WTC11 (cell line): ENCODE data around the gene ETV3. TPM values are rescaled to one million over a fixed set of nuclear protein-coding genes. Genes with fewer than 3 reads are reported as not detected.

ENCODE experiments used
- ATAC-seq: fragments of 200-7000 bp; cut with Tn5 transposase; 2 replicates; pipeline ENCODE4 v1.10.0; 2021; ENCODE audit warnings: mild to moderate bottlenecking, moderate library complexity
- CTCF ChIA-PET: fragments of 300-600 bp; sonication (Branson Sonifier 250); formaldehyde crosslinking; loops from one replicate; lab custom pipeline; 2021; ENCODE audit warnings: antibody characterized with exemption; lab: Charles Lee
- POLR2A ChIA-PET: fragments of 350-600 bp; sonication (Branson Sonifier 250); formaldehyde crosslinking; loops from one replicate; lab custom pipeline; 2021; ENCODE audit warnings: antibody characterized with exemption; lab: Charles Lee
- DNase-seq: peaks from one replicate; pipeline ENCODE4 v3.0.0; 2021; ENCODE audit warnings: low spot score
- H3K27ac Mint-ChIP-seq: 2 replicates; pipeline ENCODE4 v1.8.0; 2021; ENCODE audit warnings: mixed read lengths
- H3K27me3 Mint-ChIP-seq: 2 replicates; pipeline ENCODE4 v1.8.0; 2021; ENCODE audit warnings: low read depth, mild to moderate bottlenecking, moderate library complexity, mixed read lengths
- H3K36me3 Mint-ChIP-seq: 2 replicates; pipeline ENCODE4 v1.8.0; 2021; ENCODE audit warnings: mixed read lengths
- H3K4me1 Mint-ChIP-seq: 2 replicates; pipeline ENCODE4 v1.8.0; 2022; ENCODE audit warnings: mixed read lengths
- H3K4me3 Mint-ChIP-seq: 2 replicates; pipeline ENCODE4 v1.8.0; 2021; ENCODE audit warnings: mild to moderate bottlenecking, moderate library complexity, mixed read lengths
- H3K9me3 Mint-ChIP-seq: 2 replicates; pipeline ENCODE4 v1.8.0; 2021; ENCODE audit warnings: mixed read lengths
- ATF6 ChIP-seq: sonication (generic); formaldehyde crosslinking; IDR thresholded peaks from 2 replicates; pipeline ENCODE4 v1.8.1; 2023; ENCODE audit warnings: mild to moderate bottlenecking, missing genetic modification reagents
- CREM ChIP-seq: sonication (generic); formaldehyde crosslinking; IDR thresholded peaks from 2 replicates; pipeline ENCODE4 v1.8.1; 2022; ENCODE audit warnings: mild to moderate bottlenecking, missing genetic modification reagents, moderate library complexity
- EMX1 ChIP-seq: fragments of 250-450 bp; sonication (Bioruptor Pico); IDR thresholded peaks from 2 replicates; pipeline ENCODE4 v1.8.0; 2021; ENCODE audit warnings: mild to moderate bottlenecking
- FOXJ3 ChIP-seq: sonication (generic); formaldehyde crosslinking; IDR thresholded peaks from 2 replicates; pipeline ENCODE4 v1.9.0; 2021; ENCODE audit warnings: missing genetic modification reagents, mild to moderate bottlenecking, borderline replicate concordance
- JAZF1 ChIP-seq: fragments of 250-450 bp; sonication (Bioruptor Pico); IDR thresholded peaks from 2 replicates; pipeline ENCODE4 v1.9.0; 2021; ENCODE audit warnings: moderate library complexity, mild to moderate bottlenecking, inconsistent platforms
- KAT7 ChIP-seq: sonication (generic); formaldehyde crosslinking; IDR thresholded peaks from 2 replicates; pipeline ENCODE4 v1.8.1; 2023; ENCODE audit warnings: missing genetic modification reagents, mild to moderate bottlenecking, borderline replicate concordance
- NFYB ChIP-seq: sonication (generic); formaldehyde crosslinking; conservative IDR thresholded peaks from 2 replicates; pipeline ENCODE4 v1.8.0; 2022; ENCODE audit warnings: low read depth, missing genetic modification reagents
- PREB ChIP-seq: sonication (generic); formaldehyde crosslinking; IDR thresholded peaks from 2 replicates; pipeline ENCODE4 v1.8.1; 2022; ENCODE audit warnings: mild to moderate bottlenecking, missing genetic modification reagents, moderate library complexity, borderline replicate concordance
- PRRX2 ChIP-seq: fragments of 250-450 bp; sonication (Bioruptor Pico); IDR thresholded peaks from 2 replicates; pipeline ENCODE4 v1.8.0; 2021; ENCODE audit warnings: mild to moderate bottlenecking
- RELA ChIP-seq: sonication (generic); formaldehyde crosslinking; IDR thresholded peaks from 2 replicates; pipeline ENCODE4 v1.8.1; 2022; ENCODE audit warnings: missing genetic modification reagents, mild to moderate bottlenecking, borderline replicate concordance
- TCF7 ChIP-seq: sonication (generic); formaldehyde crosslinking; IDR thresholded peaks from 2 replicates; pipeline ENCODE4 v1.8.0; 2022; ENCODE audit warnings: mild to moderate bottlenecking, low read depth, missing genetic modification reagents, moderate library complexity
- USF1 ChIP-seq: sonication (generic); formaldehyde crosslinking; IDR thresholded peaks from 2 replicates; pipeline ENCODE4 v1.8.0; 2022; ENCODE audit warnings: mild to moderate bottlenecking, missing genetic modification reagents
- ZNF423 ChIP-seq: fragments of 250-450 bp; sonication (Bioruptor Pico); IDR thresholded peaks from 2 replicates; pipeline ENCODE4 v2.1.2; 2022; ENCODE audit warnings: mild to moderate bottlenecking, moderate library complexity
- ZNF671 ChIP-seq: fragments of 250-450 bp; sonication (Bioruptor Pico); IDR thresholded peaks from 2 replicates; pipeline ENCODE4 v1.8.0; 2021; ENCODE audit warnings: mild to moderate bottlenecking
- total RNA-seq: library from RNA; stranded (reverse); gene quantifications from 3 replicates; pipeline ENCODE4 v1.2.3, GENCODE V29; 2021
- TF ChIP-seq, protein P1 (sequence below): fragments of 250-450 bp; sonication (Bioruptor Pico); conservative IDR thresholded peaks from 2 replicates; pipeline ENCODE4 v1.9.0; 2021; ENCODE audit warnings: mild to moderate bottlenecking
- TF ChIP-seq, protein P2 (sequence below): sonication (generic); formaldehyde crosslinking; IDR thresholded peaks from 2 replicates; pipeline ENCODE4 v1.8.1; 2023; ENCODE audit warnings: mild to moderate bottlenecking, moderate library complexity, missing genetic modification reagents
- TF ChIP-seq, protein P3 (sequence below): sonication (generic); formaldehyde crosslinking; IDR thresholded peaks from 2 replicates; pipeline ENCODE4 v1.8.0; 2023; ENCODE audit warnings: mild to moderate bottlenecking, missing genetic modification reagents

Gene ETV3
- total RNA-seq, 1 experiment from 2014 or later = 26.0 TPM

DNA sequence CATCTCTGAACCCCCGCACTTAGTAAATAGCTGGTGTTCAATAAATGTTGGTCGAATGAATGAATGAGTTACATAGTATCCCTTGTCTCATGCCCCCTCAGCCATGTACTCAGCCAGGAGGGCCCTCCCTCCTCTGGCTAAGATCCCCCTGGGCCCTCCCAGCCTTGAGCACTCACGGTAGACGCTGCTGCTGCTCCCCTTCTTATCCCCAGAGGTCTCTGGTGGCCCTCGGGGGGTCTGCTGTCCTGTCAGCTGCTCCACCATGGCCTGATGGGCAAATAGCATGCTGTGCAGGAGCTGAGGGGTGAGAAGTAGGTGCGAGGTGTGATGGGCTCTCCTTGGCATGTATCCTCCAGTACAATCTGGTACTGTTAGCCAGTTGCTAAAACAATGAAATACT, 40.5 kb downstream of the ETV3 start:
- POLR2A ChIA-PET = no interaction called here
- peaks cover 14% of the 10 kb centered on the region for H3K4me1 Mint-ChIP-seq
- H3K9me3 Mint-ChIP-seq = no peaks in the 10 kb centered on the region
- no peak for DNase-seq
- no peak for ATAC-seq
- CTCF ChIA-PET = interaction anchor here (3.0 kb wide), 1 partner anchor 58 kb away, joined by 16 read pairs; no protein-coding TSS in a partner anchor
- H3K27ac Mint-ChIP-seq = no peak overlapping the region
- H3K36me3 Mint-ChIP-seq = no peaks in the 10 kb centered on the region
- no peak overlapping the region for H3K4me3 Mint-ChIP-seq
- no peak for TF ChIP-seq KAT7
- no peak for TF ChIP-seq NFYB (CRISPR knock-in tag)
- TF ChIP-seq, protein P1, sequence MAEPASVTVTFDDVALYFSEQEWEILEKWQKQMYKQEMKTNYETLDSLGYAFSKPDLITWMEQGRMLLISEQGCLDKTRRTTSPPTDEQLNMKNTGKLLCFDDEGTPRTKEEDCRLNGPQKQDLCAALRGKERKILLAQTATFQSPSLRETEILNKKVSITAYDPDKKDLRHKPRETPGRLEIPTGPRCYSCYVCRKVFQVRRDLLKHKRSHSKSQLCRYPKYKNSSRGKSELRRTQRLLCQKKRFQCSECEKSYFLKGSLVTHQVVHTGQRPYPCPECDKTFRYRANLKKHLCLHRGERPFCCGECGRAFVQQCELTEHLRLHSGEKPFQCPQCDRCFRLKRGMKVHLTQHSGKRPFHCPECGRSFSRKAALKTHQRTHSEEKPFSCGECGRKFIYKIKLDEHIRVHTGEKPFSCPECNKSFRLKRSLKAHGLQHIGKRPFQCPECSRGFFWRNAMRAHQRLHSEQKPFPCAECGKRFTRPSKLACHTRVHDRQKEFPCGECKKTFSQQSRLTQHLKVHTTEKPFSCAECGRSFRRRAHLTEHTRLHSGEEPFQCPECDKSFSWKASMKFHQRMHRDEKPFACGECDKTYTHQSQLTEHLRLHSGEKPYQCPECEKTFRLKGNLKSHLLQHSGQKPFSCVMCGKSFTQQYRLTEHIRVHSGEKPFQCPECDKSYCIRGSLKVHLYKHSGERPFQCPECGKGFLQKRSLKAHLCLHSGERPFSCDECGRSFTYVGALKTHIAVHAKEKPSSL (CRISPR knock-in tag) = no peak
- TF ChIP-seq, protein P2, sequence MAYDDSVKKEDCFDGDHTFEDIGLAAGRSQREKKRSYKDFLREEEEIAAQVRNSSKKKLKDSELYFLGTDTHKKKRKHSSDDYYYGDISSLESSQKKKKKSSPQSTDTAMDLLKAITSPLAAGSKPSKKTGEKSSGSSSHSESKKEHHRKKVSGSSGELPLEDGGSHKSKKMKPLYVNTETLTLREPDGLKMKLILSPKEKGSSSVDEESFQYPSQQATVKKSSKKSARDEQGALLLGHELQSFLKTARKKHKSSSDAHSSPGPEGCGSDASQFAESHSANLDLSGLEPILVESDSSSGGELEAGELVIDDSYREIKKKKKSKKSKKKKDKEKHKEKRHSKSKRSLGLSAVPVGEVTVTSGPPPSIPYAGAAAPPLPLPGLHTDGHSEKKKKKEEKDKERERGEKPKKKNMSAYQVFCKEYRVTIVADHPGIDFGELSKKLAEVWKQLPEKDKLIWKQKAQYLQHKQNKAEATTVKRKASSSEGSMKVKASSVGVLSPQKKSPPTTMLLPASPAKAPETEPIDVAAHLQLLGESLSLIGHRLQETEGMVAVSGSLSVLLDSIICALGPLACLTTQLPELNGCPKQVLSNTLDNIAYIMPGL (CRISPR knock-in tag) = no peak
- no peak for TF ChIP-seq CREM (CRISPR knock-in tag)
- TF ChIP-seq PREB (CRISPR knock-in tag) = no peak
- no peak for TF ChIP-seq TCF7 (CRISPR knock-in tag)
- TF ChIP-seq PRRX2 (CRISPR knock-in tag) = no peak
- TF ChIP-seq, protein P3, sequence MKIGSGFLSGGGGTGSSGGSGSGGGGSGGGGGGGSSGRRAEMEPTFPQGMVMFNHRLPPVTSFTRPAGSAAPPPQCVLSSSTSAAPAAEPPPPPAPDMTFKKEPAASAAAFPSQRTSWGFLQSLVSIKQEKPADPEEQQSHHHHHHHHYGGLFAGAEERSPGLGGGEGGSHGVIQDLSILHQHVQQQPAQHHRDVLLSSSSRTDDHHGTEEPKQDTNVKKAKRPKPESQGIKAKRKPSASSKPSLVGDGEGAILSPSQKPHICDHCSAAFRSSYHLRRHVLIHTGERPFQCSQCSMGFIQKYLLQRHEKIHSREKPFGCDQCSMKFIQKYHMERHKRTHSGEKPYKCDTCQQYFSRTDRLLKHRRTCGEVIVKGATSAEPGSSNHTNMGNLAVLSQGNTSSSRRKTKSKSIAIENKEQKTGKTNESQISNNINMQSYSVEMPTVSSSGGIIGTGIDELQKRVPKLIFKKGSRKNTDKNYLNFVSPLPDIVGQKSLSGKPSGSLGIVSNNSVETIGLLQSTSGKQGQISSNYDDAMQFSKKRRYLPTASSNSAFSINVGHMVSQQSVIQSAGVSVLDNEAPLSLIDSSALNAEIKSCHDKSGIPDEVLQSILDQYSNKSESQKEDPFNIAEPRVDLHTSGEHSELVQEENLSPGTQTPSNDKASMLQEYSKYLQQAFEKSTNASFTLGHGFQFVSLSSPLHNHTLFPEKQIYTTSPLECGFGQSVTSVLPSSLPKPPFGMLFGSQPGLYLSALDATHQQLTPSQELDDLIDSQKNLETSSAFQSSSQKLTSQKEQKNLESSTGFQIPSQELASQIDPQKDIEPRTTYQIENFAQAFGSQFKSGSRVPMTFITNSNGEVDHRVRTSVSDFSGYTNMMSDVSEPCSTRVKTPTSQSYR = no peak
- no peak for TF ChIP-seq USF1 (CRISPR knock-in tag)
- no peak for TF ChIP-seq RELA
- no peak for TF ChIP-seq ZNF671 (CRISPR knock-in tag)
- TF ChIP-seq JAZF1 (CRISPR knock-in tag) = no peak
- TF ChIP-seq FOXJ3 = no peak
- TF ChIP-seq EMX1 (CRISPR knock-in tag) = no peak
- no peak for TF ChIP-seq ATF6
- no peak for TF ChIP-seq ZNF423 (CRISPR knock-in tag)
- H3K27me3 Mint-ChIP-seq = no peaks in the 10 kb centered on the region; the same call in 1 of the 2 replicates
